HepG2 (cell line): ENCODE measurements around the gene CHADL. TPM values are rescaled to one million over a fixed set of nuclear protein-coding genes. Genes with fewer than 3 reads are reported as not detected.
A peak's percentile ranks its signal among the peaks of the same experiment; 100 is the strongest.

Source experiments
- CBFB ChIP-seq: sonication (generic); formaldehyde crosslinking; IDR thresholded peaks from 2 replicates; pipeline ENCODE4 v1.4.0; 2020; ENCODE audit warnings: missing genetic modification reagents
- GABPB1 ChIP-seq: IDR thresholded peaks from 2 replicates; pipeline ENCODE4 v1.6.1; 2016; ENCODE audit warnings: mild to moderate bottlenecking, missing genetic modification reagents, moderate library complexity, missing compliant biosample characterization
- KAT7 ChIP-seq: IDR thresholded peaks from 2 replicates; pipeline ENCODE4 v1.6.1; 2018; ENCODE audit warnings: borderline replicate concordance, missing compliant biosample characterization
- KDM5A ChIP-seq: fragments of 200-600 bp; sonication (generic); IDR thresholded peaks from 2 replicates; pipeline ENCODE4 v1.7.0; 2018; ENCODE audit warnings: antibody characterized with exemption, mild to moderate bottlenecking, low read length, borderline replicate concordance
- MED1 ChIP-seq: sonication (generic); formaldehyde crosslinking; IDR thresholded peaks from 2 replicates; pipeline ENCODE4 v1.4.0; 2020; ENCODE audit warnings: missing genetic modification reagents
- SP1 ChIP-seq, 2 experiments: fragments of 450-650 bp in 1 of 2; sonication (generic) in 1 of 2; formaldehyde crosslinking in 1 of 2; IDR thresholded peaks; 2 replicates each; pipeline versions ENCODE4 v1.4.0 to v1.6.1; 2016 to 2020; ENCODE audit warnings: missing genetic modification reagents in 1 of 2
- ZNF788 ChIP-seq: sonication (generic); formaldehyde crosslinking; IDR thresholded peaks from 2 replicates; pipeline ENCODE4 v1.5.0; 2020; ENCODE audit warnings: mild to moderate bottlenecking, missing genetic modification reagents, borderline replicate concordance
- polyA plus RNA-seq, 8 experiments: library from polyadenylated mRNA; depleted of rRNA in 3 of 8; stranded (reverse) in 7 of 8; unstranded in 1 of 8; fragments of >200 nt; fragmentation: Illumina TruSeq in 4 of 8; extraction: Trizol in 4 of 8; gene quantifications; 2 replicates each; pipeline versions ENCODE4 v1.2.1 to v1.2.3, GENCODE V29; 2011 to 2016; ENCODE audit warnings: low read depth in 4 of 8, missing spikeins in 1 of 8, mixed read lengths in 1 of 8; ENCODE audit not compliant: insufficient read depth in 1 of 8
- total RNA-seq, 5 experiments: library from RNA; depleted of rRNA; stranded (reverse); fragments of >200 nt; fragmentation: Illumina TruSeq; extraction: Trizol; gene quantifications; 2 replicates each; pipeline ENCODE4 v1.2.3, GENCODE V29; 2016; ENCODE audit warnings: low read depth in 1 of 5
- TF ChIP-seq, protein P1 (sequence below): sonication (generic); formaldehyde crosslinking; IDR thresholded peaks from 2 replicates; pipeline ENCODE4 v1.4.0; 2020; ENCODE audit warnings: missing genetic modification reagents
- TF ChIP-seq, protein P2 (sequence below): sonication (generic); formaldehyde crosslinking; IDR thresholded peaks from 2 replicates; pipeline ENCODE4 v1.4.0; 2020; ENCODE audit warnings: missing genetic modification reagents, borderline replicate concordance
- TF ChIP-seq, protein P3 (sequence below): sonication (generic); formaldehyde crosslinking; IDR thresholded peaks from 2 replicates; pipeline ENCODE4 v1.4.0; 2020; ENCODE audit warnings: mild to moderate bottlenecking, missing genetic modification reagents
- TF ChIP-seq, protein P4 (sequence below): IDR thresholded peaks from 2 replicates; pipeline ENCODE4 v1.4.0; 2020; ENCODE audit warnings: mild to moderate bottlenecking, missing genetic modification reagents
- TF ChIP-seq, protein P5 (sequence below): IDR thresholded peaks from 2 replicates; pipeline ENCODE4 v1.6.1; 2016; ENCODE audit warnings: mild to moderate bottlenecking, missing biosample characterization, missing genetic modification reagents
- TF ChIP-seq, protein P6 (sequence below): sonication (generic); formaldehyde crosslinking; IDR thresholded peaks from 2 replicates; pipeline ENCODE4 v1.4.0; 2020; ENCODE audit warnings: missing genetic modification reagents, mild to moderate bottlenecking, borderline replicate concordance

CHADL gene
- total and polyA plus RNA-seq, 2 of the 13 experiments (the other 11 are each of a cell fraction or from before 2014, with no cell fraction given) = 2.8 to 8.1 TPM

DNA sequence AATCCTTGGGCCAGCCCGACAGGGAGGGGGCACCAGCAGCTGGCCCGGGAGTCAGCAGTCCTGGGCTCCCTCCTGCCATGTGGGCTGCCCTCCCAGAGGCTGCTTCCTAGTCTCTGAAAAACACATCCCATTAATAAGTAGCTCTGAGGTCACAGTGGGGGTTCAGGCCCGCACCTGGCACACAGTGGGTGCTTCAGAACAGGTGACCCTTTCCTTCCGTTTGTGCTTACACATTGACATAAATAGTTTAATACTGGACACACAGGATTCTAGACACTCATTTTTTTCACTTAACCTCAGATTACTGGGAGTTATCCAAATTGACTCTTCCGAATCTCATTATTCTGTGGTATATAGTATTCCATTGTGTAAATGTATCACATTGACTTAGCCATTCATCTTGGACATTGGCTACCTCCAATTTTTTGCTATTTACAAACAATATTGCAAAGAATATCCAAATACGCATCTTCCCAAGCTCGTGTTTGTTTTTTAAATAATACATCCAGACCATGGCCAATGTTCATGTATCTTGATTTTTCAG is 474 bp upstream of the CHADL start (continued):
- TF ChIP-seq, protein P1, sequence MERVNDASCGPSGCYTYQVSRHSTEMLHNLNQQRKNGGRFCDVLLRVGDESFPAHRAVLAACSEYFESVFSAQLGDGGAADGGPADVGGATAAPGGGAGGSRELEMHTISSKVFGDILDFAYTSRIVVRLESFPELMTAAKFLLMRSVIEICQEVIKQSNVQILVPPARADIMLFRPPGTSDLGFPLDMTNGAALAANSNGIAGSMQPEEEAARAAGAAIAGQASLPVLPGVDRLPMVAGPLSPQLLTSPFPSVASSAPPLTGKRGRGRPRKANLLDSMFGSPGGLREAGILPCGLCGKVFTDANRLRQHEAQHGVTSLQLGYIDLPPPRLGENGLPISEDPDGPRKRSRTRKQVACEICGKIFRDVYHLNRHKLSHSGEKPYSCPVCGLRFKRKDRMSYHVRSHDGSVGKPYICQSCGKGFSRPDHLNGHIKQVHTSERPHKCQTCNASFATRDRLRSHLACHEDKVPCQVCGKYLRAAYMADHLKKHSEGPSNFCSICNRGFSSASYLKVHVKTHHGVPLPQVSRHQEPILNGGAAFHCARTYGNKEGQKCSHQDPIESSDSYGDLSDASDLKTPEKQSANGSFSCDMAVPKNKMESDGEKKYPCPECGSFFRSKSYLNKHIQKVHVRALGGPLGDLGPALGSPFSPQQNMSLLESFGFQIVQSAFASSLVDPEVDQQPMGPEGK (CRISPR knock-in tag) = peak; percentile 9; the same call in 1 of the 2 replicates
- TF ChIP-seq, protein P2, sequence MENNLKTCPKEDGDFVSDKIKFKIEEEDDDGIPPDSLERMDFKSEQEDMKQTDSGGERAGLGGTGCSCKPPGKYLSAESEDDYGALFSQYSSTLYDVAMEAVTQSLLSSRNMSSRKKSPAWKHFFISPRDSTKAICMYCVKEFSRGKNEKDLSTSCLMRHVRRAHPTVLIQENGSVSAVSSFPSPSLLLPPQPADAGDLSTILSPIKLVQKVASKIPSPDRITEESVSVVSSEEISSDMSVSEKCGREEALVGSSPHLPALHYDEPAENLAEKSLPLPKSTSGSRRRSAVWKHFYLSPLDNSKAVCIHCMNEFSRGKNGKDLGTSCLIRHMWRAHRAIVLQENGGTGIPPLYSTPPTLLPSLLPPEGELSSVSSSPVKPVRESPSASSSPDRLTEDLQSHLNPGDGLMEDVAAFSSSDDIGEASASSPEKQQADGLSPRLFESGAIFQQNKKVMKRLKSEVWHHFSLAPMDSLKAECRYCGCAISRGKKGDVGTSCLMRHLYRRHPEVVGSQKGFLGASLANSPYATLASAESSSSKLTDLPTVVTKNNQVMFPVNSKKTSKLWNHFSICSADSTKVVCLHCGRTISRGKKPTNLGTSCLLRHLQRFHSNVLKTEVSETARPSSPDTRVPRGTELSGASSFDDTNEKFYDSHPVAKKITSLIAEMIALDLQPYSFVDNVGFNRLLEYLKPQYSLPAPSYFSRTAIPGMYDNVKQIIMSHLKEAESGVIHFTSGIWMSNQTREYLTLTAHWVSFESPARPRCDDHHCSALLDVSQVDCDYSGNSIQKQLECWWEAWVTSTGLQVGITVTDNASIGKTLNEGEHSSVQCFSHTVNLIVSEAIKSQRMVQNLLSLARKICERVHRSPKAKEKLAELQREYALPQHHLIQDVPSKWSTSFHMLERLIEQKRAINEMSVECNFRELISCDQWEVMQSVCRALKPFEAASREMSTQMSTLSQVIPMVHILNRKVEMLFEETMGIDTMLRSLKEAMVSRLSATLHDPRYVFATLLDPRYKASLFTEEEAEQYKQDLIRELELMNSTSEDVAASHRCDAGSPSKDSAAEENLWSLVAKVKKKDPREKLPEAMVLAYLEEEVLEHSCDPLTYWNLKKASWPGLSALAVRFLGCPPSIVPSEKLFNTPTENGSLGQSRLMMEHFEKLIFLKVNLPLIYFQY = no peak
- TF ChIP-seq, protein P3, sequence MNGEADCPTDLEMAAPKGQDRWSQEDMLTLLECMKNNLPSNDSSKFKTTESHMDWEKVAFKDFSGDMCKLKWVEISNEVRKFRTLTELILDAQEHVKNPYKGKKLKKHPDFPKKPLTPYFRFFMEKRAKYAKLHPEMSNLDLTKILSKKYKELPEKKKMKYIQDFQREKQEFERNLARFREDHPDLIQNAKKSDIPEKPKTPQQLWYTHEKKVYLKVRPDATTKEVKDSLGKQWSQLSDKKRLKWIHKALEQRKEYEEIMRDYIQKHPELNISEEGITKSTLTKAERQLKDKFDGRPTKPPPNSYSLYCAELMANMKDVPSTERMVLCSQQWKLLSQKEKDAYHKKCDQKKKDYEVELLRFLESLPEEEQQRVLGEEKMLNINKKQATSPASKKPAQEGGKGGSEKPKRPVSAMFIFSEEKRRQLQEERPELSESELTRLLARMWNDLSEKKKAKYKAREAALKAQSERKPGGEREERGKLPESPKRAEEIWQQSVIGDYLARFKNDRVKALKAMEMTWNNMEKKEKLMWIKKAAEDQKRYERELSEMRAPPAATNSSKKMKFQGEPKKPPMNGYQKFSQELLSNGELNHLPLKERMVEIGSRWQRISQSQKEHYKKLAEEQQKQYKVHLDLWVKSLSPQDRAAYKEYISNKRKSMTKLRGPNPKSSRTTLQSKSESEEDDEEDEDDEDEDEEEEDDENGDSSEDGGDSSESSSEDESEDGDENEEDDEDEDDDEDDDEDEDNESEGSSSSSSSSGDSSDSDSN = peak; percentile 19; the same call in 1 of the 2 replicates
- TF ChIP-seq, protein P4, sequence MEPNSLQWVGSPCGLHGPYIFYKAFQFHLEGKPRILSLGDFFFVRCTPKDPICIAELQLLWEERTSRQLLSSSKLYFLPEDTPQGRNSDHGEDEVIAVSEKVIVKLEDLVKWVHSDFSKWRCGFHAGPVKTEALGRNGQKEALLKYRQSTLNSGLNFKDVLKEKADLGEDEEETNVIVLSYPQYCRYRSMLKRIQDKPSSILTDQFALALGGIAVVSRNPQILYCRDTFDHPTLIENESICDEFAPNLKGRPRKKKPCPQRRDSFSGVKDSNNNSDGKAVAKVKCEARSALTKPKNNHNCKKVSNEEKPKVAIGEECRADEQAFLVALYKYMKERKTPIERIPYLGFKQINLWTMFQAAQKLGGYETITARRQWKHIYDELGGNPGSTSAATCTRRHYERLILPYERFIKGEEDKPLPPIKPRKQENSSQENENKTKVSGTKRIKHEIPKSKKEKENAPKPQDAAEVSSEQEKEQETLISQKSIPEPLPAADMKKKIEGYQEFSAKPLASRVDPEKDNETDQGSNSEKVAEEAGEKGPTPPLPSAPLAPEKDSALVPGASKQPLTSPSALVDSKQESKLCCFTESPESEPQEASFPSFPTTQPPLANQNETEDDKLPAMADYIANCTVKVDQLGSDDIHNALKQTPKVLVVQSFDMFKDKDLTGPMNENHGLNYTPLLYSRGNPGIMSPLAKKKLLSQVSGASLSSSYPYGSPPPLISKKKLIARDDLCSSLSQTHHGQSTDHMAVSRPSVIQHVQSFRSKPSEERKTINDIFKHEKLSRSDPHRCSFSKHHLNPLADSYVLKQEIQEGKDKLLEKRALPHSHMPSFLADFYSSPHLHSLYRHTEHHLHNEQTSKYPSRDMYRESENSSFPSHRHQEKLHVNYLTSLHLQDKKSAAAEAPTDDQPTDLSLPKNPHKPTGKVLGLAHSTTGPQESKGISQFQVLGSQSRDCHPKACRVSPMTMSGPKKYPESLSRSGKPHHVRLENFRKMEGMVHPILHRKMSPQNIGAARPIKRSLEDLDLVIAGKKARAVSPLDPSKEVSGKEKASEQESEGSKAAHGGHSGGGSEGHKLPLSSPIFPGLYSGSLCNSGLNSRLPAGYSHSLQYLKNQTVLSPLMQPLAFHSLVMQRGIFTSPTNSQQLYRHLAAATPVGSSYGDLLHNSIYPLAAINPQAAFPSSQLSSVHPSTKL (CRISPR knock-in tag) = peak; percentile 5; the same call in 1 of the 2 replicates
- TF ChIP-seq ZNF788 (CRISPR knock-in tag) = no peak
- 0 out of 2 replicates have a peak, but pooled peaks have one; percentile 0 for TF ChIP-seq GABPB1
- TF ChIP-seq MED1 (CRISPR knock-in tag) = 0 out of 2 replicates have a peak, but pooled peaks have one; percentile 1
- TF ChIP-seq, protein P5, sequence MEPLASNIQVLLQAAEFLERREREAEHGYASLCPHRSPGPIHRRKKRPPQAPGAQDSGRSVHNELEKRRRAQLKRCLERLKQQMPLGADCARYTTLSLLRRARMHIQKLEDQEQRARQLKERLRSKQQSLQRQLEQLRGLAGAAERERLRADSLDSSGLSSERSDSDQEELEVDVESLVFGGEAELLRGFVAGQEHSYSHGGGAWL = 0 out of 2 replicates have a peak, but pooled peaks have one; percentile 15
- TF ChIP-seq, protein P6, sequence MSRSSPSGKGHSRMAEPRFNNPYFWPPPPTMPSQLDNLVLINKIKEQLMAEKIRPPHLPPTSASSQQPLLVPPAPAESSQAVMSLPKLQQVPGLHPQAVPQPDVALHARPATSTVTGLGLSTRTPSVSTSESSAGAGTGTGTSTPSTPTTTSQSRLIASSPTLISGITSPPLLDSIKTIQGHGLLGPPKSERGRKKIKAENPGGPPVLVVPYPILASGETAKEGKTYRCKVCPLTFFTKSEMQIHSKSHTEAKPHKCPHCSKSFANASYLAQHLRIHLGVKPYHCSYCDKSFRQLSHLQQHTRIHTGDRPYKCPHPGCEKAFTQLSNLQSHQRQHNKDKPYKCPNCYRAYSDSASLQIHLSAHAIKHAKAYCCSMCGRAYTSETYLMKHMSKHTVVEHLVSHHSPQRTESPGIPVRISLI (CRISPR knock-in tag) = 0 out of 2 replicates have a peak, but pooled peaks have one; percentile 20
- TF ChIP-seq SP1 (IDR thresholded peaks at IDR 0.05) = no peak
- TF ChIP-seq SP1 (CRISPR knock-in tag; IDR thresholded peaks at IDR 0.05) = peak; percentile 5
- 0 out of 2 replicates have a peak, but pooled peaks have one; percentile 3 for TF ChIP-seq CBFB (CRISPR knock-in tag)
- peak; percentile 19; the same call in 1 of the 2 replicates for TF ChIP-seq KAT7 (CRISPR knock-in tag)
- TF ChIP-seq KDM5A = no peak
